Measurements from ENCODE around the gene PLA2G6. TPM values are rescaled to one million over a fixed set of nuclear protein-coding genes. Genes with fewer than 3 reads are reported as not detected.
A peak's percentile ranks its signal among the peaks of the same experiment; 100 is the strongest.

PLA2G6 gene
- total and polyA plus RNA-seq, 2 of the 13 experiments (the other 11 are each of a cell fraction or from before 2014, with no cell fraction given): 4.8 to 11.5 TPM

DNA sequence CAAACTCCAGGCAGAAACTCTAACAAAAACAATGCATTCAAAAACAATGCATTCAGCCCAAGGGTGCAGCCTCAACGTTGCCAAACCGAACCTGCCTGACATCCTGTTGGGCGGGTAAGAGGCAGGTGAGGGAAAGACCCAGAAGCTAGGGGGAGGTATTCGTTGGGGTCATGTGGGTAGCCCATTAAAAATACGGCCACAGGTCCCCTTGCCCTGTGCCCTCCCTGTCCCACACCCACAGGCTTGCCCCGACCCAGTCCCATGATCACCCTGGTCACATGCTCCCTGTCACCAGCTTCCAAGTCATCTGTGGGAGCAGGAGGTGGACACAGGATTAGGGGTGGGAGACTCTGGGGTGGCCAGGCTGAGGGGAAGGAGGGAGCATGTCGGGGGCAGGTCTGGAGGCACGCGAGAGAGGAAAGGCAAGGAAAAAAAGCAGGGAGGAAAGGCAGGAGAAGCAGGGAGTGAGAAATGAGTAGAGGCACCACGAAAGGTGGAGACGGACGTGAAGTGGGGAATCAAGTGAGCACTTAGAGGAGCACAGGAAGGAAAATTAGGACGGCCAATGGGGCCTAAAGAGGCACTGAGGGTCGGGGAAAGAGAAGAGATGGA lies 683 bp downstream of the PLA2G6 start (continued):
- TF ChIP-seq AHDC1 (CRISPR knock-in tag; IDR thresholded peaks at IDR 0.05; ENCODE audit: borderline replicate concordance): no peak
- no peak for TF ChIP-seq RARG (CRISPR knock-in tag; IDR thresholded peaks at IDR 0.05; ENCODE audit: low read depth)
- TF ChIP-seq PITX1 (CRISPR knock-in tag; IDR thresholded peaks at IDR 0.05): no peak
- TF ChIP-seq ESRRA (CRISPR knock-in tag; IDR thresholded peaks at IDR 0.05; ENCODE audit: low read depth): no peak
- TF ChIP-seq ZNF484 (CRISPR knock-in tag; IDR thresholded peaks at IDR 0.05; ENCODE audit: borderline replicate concordance, low read depth): no peak
- TF ChIP-seq KLF13 (CRISPR knock-in tag; IDR thresholded peaks at IDR 0.05): no peak
- no peak for TF ChIP-seq SIX1 (CRISPR knock-in tag; IDR thresholded peaks at IDR 0.05; ENCODE audit: borderline replicate concordance)
- 0 out of 2 replicates have a peak, but pooled peaks have one; percentile 31 for TF ChIP-seq ZFP37 (CRISPR knock-in tag; IDR thresholded peaks at IDR 0.05; ENCODE audit: borderline replicate concordance)
- no peak; the same call in 1 of the 2 replicates for TF ChIP-seq ATF7-NPFF (CRISPR knock-in tag; IDR thresholded peaks at IDR 0.05; ENCODE audit: low read depth)
- TF ChIP-seq IRF2 (CRISPR knock-in tag; IDR thresholded peaks at IDR 0.05): 0 out of 2 replicates have a peak, but pooled peaks have one; percentile 13
- TF ChIP-seq NFRKB (IDR thresholded peaks at IDR 0.05): no peak
- 0 out of 2 replicates have a peak, but pooled peaks have one; percentile 39 for TF ChIP-seq ZNF75D (CRISPR knock-in tag; IDR thresholded peaks at IDR 0.05; ENCODE audit: borderline replicate concordance)
- TF ChIP-seq, protein P1, sequence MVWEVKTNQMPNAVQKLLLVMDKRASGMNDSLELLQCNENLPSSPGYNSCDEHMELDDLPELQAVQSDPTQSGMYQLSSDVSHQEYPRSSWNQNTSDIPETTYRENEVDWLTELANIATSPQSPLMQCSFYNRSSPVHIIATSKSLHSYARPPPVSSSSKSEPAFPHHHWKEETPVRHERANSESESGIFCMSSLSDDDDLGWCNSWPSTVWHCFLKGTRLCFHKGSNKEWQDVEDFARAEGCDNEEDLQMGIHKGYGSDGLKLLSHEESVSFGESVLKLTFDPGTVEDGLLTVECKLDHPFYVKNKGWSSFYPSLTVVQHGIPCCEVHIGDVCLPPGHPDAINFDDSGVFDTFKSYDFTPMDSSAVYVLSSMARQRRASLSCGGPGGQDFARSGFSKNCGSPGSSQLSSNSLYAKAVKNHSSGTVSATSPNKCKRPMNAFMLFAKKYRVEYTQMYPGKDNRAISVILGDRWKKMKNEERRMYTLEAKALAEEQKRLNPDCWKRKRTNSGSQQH (CRISPR knock-in tag; IDR thresholded peaks at IDR 0.05; ENCODE audit: low read depth): no peak
- peak; percentile 93; the same call in 1 of the 2 replicates for TF ChIP-seq ZNF572 (CRISPR knock-in tag; IDR thresholded peaks at IDR 0.05)
- no peak for TF ChIP-seq TEAD3 (CRISPR knock-in tag; optimal IDR thresholded peaks at IDR 0.05; ENCODE audit: borderline replicate concordance)
- TF ChIP-seq TCF7 (IDR thresholded peaks at IDR 0.05; ENCODE audit: low read depth): no peak
- TF ChIP-seq ZNF432 (CRISPR knock-in tag; IDR thresholded peaks at IDR 0.05; ENCODE audit: borderline replicate concordance): no peak
- no peak for TF ChIP-seq PREB (CRISPR knock-in tag; IDR thresholded peaks at IDR 0.05)
- TF ChIP-seq ZNF383 (CRISPR knock-in tag; IDR thresholded peaks at IDR 0.05; ENCODE audit: borderline replicate concordance): no peak
- TF ChIP-seq, protein P2, sequence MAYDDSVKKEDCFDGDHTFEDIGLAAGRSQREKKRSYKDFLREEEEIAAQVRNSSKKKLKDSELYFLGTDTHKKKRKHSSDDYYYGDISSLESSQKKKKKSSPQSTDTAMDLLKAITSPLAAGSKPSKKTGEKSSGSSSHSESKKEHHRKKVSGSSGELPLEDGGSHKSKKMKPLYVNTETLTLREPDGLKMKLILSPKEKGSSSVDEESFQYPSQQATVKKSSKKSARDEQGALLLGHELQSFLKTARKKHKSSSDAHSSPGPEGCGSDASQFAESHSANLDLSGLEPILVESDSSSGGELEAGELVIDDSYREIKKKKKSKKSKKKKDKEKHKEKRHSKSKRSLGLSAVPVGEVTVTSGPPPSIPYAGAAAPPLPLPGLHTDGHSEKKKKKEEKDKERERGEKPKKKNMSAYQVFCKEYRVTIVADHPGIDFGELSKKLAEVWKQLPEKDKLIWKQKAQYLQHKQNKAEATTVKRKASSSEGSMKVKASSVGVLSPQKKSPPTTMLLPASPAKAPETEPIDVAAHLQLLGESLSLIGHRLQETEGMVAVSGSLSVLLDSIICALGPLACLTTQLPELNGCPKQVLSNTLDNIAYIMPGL (CRISPR knock-in tag; IDR thresholded peaks at IDR 0.05; ENCODE audit: borderline replicate concordance in 1 of 2, low read depth in 1 of 2): 0 out of 4 replicates have a peak, but pooled peaks have one; percentile 1 to 3
